HG03457 (cell line): Measurements from ENCODE around the gene ARHGAP22.

Experiments
- ATAC-seq: cut with Tn5 transposase; IDR thresholded peaks from one replicate; pipeline ENCODE4 v1.9.1; 2021; ENCODE audit warnings: moderate number of reproducible peaks; ENCODE audit not compliant: unreplicated experiment

Gene ARHGAP22

DNA sequence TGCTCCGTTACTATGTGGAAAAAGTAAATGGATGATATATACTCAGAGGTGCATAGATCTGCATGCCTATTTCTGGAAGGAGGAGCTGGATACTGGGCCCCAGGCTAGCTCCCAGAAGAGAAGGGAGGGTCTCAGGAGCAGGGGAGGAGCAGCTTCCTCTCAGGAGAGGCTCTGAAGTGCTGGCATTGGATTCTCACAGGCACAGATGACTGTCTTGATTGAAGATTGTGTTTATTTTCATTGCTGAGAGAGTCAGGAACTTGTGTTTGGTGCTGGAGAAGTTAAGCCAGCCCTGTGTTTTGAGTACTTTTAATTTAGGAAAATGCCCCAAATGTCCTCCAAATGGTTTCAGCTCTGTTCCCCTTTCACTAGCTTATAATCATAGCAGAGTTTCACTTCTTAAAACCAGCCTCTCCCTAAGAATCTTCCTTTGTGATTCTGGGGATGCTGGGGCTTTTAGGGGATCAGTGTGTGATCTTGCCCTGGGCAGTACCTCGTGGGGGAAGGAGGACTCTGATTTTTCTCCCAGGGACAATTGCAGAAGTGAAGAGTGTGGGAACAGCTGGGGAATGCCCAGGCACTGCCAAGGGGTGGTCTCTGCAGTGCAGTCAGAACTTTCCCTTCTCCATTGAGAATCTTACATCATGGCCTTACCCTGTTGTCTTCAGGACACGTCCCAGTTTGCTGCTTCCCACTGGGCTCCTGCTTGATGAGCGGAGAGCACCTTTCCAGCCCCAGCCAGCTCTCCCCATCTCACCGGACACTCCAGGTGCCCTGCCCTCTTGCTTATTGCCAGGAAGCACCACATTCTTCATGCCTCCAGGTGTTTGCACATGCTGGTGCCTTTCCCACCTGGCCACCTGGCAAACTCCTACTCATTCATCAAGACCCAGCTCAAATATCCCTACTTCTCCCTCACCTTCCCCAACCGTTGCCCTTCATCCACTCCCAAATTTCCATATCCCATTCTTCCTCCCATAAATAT, 102.8 kb downstream of the ARHGAP22 start:
- no peak for ATAC-seq

- ATAC-seq: no peak
These were observed 103.6 kb downstream of the ARHGAP22 start for GRCh38 chr10:48501226-48501625.

DNA sequence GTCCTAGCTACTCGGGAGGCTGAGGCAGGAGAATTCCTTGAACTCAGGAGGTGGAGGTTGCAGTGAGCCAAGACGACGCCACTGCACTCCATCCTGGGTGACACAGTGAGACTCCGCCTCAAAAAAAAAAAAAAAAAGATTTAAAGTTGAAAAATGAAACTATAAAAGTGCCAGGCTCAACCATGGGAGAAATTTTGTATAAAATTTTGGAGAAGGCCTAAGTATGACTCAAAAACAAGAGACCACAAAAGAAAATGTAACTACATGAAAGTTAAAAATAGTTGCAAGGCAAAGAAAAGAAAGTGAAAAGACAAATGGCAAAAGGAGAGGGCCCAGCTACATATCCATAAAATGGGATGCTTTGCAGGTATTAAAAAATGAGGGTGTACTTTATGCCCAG, 104.1 kb downstream of the ARHGAP22 start:
- ATAC-seq: no peak

DNA sequence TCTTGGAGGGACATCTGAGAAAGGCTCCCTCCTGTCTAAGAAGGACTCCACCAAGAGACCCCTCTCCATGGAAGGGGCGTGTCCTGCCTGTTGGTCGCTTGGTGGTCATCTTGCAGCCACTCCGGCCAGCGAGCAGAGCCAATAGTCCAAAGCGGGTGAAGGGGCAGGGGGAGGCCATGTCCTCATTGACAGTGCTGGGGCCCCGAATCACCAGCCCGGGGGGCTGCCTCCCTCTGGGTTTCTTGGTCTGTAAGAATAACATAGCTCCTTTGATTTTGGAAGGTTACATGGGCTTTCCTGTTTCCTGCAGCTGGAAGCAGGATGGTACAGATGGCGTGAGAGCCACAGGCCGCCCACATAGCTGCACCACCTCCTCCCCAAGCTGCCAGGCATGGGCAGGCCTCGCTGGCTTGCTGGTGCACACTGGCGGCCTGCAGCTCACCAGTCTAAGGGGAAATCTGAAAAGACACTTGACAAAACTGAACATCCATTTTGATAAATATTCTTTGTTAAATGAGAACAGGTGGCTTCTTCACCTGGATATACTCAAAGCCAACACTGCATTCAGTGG, 105.8 kb downstream of the ARHGAP22 start:
- ATAC-seq: no peak

DNA sequence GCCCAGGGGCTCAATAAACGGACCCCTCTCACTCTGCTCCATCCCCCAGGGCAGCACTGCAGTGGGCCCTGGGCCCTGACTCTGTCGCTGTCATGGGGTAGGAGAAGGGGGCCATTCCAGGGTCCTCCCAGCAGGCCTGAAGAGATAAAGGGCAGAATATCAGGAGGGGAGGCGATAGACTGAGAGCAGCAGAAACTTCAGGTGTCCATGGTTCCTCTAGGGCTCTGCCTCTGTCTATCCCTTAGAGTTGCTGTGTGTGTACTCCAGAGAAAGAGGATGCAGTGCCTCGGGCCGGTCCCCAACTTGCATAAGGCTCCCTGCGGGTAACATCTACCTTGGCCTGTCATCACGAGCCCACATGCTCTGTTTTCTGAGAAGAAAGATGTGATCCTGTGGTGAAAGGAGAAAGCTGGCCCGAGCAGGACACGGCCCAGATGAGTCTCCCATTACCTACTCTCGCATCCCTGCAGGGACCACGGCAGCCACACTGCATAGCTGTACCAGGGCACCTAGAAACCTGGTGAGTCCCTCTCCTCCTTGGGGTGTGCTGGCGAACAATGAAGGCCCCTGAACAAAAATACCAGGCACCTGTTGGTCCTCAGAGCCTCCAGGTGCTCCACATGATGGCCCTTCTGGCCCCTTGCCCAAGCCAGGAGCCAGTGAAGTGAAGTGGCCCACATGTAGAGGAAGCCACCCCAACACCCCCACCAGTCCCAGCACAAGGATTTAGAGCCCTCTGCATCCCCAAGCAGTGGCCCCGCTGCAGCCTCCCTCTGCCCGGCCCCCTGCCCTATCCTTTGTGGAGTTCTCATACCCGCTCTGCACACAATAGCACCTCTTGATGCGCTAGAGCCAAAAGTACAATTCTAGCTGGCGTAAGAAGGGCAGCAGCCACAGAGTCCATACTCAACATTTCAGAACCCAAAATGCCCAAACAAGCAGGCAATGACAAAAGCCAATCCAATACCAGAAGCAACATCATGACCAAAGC, 106.8 kb downstream of the ARHGAP22 start:
- ATAC-seq: no peak

GRCh38 chr10:48496831-48497779, 107.8 kb downstream of the ARHGAP22 start:
- ATAC-seq: no peak

DNA sequence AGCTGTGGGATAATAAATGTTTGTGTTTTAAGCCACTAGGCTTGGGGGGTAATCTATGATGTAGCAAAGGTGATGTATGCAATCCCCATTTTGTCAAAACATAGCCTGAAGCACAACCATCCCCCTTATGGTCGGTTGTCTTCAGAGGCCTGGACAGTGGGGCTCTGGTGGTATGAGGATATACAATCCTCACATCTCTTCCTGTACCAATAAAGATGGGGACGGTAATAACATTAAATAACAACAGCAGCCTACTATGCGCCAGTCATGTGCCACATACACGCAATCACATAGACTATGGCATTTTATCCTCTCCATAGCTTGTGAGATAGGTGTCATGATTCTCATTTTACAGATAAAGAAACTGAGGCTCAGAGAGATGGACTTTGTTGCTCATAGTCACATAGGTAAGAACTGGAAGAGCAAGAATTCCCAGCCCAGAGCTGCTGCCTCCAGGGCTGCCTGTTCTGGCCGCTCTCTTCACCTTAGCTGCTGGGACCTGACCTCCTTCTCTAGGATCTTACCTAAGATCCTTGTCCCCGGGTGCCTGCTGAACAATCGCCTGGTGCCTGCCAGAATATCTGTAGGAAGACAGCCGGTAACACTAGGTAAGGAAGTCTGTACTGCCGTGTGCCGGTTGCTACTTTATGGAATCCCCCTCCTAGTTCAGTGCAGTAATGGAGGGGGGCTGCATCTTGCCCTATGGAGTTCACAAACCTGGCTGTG, 108.6 kb downstream of the ARHGAP22 start:
- ATAC-seq: no peak

GRCh38 chr10:48495282-48496045, 109.4 kb downstream of the ARHGAP22 start:
- no peak for ATAC-seq

GRCh38 chr10:48494611-48495010, 110.3 kb downstream of the ARHGAP22 start:
- ATAC-seq: no peak

- ATAC-seq: no peak
These were observed 110.8 kb downstream of the ARHGAP22 start for GRCh38 chr10:48494073-48494472.

DNA sequence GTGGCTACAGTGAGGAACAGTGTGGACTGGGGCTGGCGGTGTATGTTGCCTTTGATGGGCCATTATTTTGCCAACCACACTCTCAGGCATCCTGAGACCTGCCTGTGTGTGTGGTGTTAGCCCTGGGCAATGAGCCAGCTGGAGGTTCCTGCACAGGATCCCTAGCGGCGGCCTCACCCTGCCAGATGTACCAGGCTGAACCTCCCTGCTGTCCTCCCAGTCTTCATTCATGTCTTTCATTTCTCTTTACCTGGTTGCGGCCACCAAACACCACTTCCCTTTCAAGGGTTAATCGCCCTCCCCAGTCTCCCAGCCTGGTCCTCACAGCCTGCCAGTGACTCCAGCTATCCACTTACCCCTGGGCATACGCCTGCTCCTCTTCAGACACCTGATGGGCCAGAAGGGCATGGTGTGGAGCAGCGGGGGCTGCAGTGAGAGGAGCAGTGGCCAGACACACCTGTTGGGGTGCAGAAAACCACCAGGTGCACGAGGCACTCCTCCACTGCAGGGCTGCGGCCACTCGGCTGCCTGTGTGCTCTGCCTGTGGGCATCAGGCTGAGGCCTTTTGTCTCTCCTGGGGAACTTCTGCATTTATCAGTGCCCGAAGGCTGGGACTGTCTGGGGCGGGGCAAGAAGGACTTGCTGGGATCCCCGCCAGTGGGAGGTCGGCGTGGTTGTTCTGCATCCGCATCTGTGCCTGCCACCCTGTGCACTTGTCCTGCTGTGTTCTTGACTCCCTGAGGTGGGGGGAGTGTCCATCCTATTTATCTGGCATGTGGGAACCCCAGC, 111.6 kb downstream of the ARHGAP22 start:
- no peak for ATAC-seq

- no peak for ATAC-seq
These were observed 112.7 kb downstream of the ARHGAP22 start for GRCh38 chr10:48492201-48492600.

DNA sequence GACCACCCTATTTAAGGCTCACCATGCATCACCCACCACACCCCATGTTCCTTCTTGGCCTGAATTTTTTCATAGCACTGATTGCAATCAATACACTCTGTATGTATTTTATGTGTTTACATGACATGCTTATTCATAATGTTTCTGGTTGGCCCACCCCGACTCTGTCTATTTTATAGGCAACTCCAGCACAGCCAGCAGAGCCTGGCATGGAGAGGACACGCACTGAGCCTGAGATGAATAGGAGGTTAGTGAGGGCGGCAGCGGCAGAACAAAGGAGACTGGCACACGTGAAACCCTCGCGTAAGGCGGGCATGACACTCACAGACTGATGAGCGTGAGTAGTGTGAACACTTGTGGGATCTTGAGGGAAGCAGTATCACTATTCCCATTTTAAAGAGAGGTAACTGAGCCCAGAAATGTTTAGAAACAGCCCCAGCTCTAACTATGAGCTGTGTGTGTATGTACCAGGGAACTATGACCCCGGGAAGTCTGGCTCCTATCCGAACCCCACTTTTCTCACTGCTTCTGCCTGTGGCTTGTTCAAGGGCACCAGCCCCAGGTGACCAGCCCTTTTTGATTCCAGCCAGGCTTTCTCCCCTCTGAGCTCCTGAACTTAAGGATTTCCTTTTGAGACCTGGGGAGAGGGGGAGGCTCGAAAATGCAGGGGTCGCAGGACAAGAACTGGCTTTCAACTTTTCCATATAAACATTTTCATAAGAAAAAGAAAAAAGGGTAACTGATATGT, 113.3 kb downstream of the ARHGAP22 start:
- no peak for ATAC-seq

DNA sequence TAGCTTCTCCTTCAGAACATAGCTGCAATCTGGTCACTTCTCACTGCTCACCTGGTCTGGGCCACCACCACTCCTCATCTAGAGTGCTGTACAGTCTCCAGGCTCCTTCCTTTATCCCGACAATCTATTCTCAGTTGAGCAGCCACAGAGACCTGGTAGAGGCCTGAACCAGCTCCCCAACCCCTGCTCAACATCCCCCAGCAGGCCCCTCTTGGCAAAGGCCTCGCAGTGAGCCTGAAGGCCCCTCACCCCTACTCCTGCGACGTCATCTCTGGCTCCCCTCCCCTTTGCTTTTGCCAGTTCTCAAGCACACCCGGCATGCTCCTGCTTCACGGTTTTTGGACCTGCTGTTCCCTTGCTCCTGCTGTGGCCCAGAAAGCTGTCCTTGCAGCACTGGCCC, 113.9 kb downstream of the ARHGAP22 start:
- no peak for ATAC-seq

- ATAC-seq: no peak
These were observed 114.3 kb downstream of the ARHGAP22 start for GRCh38 chr10:48490571-48490940.

- ATAC-seq: no peak
These were observed 115.8 kb downstream of the ARHGAP22 start for GRCh38 chr10:48489099-48489498.

DNA sequence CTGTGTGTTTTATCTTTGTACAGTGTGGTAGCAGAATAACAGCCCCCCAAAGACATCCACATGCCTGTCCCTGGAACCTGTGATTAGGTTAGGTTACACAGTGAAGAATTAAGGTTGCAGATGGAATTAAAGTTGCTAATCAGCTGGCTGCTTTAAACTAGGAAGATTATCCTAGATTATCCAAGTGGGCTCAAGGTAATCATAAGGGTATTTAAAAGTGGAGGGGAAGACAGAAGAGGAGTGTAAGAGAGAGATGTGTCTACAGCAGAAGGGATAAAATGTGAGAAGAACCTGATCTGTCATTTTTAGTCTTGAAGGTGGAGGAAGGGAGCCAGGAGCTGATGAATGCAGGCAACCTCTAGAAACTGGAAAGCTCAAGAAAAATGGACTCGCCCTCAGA, 117.6 kb downstream of the ARHGAP22 start:
- ATAC-seq: no peak
